ENCODE measurements around the gene TOMM20L. TPM values are rescaled to one million over a fixed set of nuclear protein-coding genes. Genes with fewer than 3 reads are reported as not detected.
"Not testable (repeated sequence)": the region's sequence is repeated elsewhere in the genome, so short reads cannot be mapped to it uniquely, and the experiment has no call there.

TOMM20L gene
- total RNA-seq, 2 experiments from 2014 or later: not detected

DNA sequence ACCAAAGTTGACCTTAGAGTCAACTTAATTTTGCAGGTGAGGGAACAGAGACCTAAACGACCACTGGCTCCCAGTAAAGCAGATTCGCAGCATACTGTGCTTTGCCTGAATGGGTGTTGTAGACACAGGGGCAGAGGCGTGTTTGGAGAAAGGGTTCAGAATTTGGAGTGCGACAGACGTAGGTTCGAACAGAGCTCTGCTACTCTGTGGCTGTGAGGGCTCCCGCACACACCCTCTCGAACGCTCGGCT is 243 bp upstream of the TOMM20L start:
- intact Hi-C loops (cut with DNase I, micrococcal nuclease): loop anchor here (1.0 kb wide), 1 partner anchor 287 kb away; no protein-coding TSS in a partner anchor
- Mint-ChIP-seq H3K36me3 (ENCODE audit: low read depth) (peaks cover 11% of the 10 kb centered on the region), H3K9me3 (ENCODE audit: low read depth) (no peaks in the 10 kb centered on the region), H3K4me1 (peaks cover 14% of the 10 kb centered on the region), H3K27me3 (no peaks in the 10 kb centered on the region), H3K4me3 (peak overlapping the region; percentile 60), H3K27ac (peak overlapping the region; percentile 70)
- DNase-seq (no peak), ATAC-seq (no peak)
- POLR2A ChIA-PET: no interaction called here
- CTCF ChIA-PET: interaction anchor here (0.6 to 2.7 kb wide), 13 partner anchors 11 to 287 kb away, joined by 3 to 12 read pairs (median 5); partner anchors contain the start of genes ARID4A, KIAA0586, PSMA3 and TIMM9

GRCh38 chr14:58397156-58397555 is 1.4 kb downstream of the TOMM20L start:
- ATAC-seq (no peak), DNase-seq (no peak)
- Mint-ChIP-seq H3K9me3 (ENCODE audit: low read depth) (no peaks in the 10 kb centered on the region), H3K4me3 (no peak overlapping the region), H3K36me3 (ENCODE audit: low read depth) (peaks cover 15% of the 10 kb centered on the region), H3K27ac (no peak overlapping the region), H3K4me1 (peaks cover 10% of the 10 kb centered on the region), H3K27me3 (no peaks in the 10 kb centered on the region)
- ChIA-PET POLR2A (no interaction called here), CTCF (interaction anchor here (1.0 to 2.5 kb wide), 2 partner anchors 30 to 71 kb away, joined by 3 to 10 read pairs; partner anchors contain the start of genes KIAA0586 and TIMM9)
- intact Hi-C loops (cut with DNase I, micrococcal nuclease): loop anchor here in 1 of 2 experiments (2.0 kb wide), 1 partner anchor 30 kb away; the partner anchor contains the start of genes KIAA0586 and TIMM9

- H3K4me1 Mint-ChIP-seq: peaks cover 10% of the 10 kb centered on the region
- ChIA-PET POLR2A (interaction anchor here (0.6 kb wide), 1 partner anchor 39 kb away, joined by 3 read pairs; no protein-coding TSS in a partner anchor), CTCF (no interaction called here)
- no peaks in the 10 kb centered on the region for H3K9me3 Mint-ChIP-seq (ENCODE audit: low read depth)
- intact Hi-C loops (cut with DNase I, micrococcal nuclease): no loop called here
- ATAC-seq (no peak), DNase-seq (no peak)
- no peak overlapping the region for H3K4me3 Mint-ChIP-seq
- H3K36me3 Mint-ChIP-seq (ENCODE audit: low read depth): peaks cover 17% of the 10 kb centered on the region
- H3K27ac Mint-ChIP-seq: no peak overlapping the region
- H3K27me3 Mint-ChIP-seq: no peaks in the 10 kb centered on the region
These were observed 2.8 kb downstream of the TOMM20L start for GRCh38 chr14:58398495-58398894.

GRCh38 chr14:58398895-58399294 is 3.2 kb downstream of the TOMM20L start:
- Mint-ChIP-seq H3K27me3 (no peaks in the 10 kb centered on the region), H3K9me3 (ENCODE audit: low read depth) (no peaks in the 10 kb centered on the region), H3K36me3 (ENCODE audit: low read depth) (peaks cover 17% of the 10 kb centered on the region), H3K4me1 (peaks cover 10% of the 10 kb centered on the region), H3K4me3 (no peak overlapping the region), H3K27ac (no peak overlapping the region)
- intact Hi-C loops (cut with DNase I, micrococcal nuclease): no loop called here
- CTCF ChIA-PET: no interaction called here
- POLR2A ChIA-PET: no interaction called here
- DNase-seq (no peak), ATAC-seq (no peak)

DNA sequence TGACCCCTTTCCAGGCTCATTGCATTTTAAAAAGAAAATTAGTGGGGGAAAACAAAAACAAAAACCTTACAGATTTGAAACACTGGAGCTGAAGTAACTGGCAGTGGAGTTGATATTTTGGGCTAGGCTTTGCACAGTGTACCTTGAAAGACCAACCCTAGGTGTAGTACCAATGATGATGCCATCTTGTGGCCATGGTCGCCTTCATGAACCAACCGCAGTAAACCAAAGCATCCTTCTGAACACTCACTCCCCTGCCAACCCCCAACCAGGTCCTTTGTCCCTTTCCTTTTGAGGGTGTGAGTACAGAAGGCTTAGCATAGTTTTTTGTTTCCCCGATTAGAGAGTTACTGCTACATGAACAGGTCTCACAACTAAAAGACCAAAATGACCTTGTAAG is 5.9 kb downstream of the TOMM20L start:
- H3K9me3 Mint-ChIP-seq (ENCODE audit: low read depth): no peaks in the 10 kb centered on the region
- H3K36me3 Mint-ChIP-seq (ENCODE audit: low read depth): peaks cover 22% of the 10 kb centered on the region
- H3K27ac Mint-ChIP-seq: no peak overlapping the region
- H3K4me3 Mint-ChIP-seq: no peak overlapping the region
- no peaks in the 10 kb centered on the region for H3K27me3 Mint-ChIP-seq
- ChIA-PET CTCF (interaction anchor here (0.7 kb wide), 1 partner anchor 14 kb away, joined by 3 read pairs; no protein-coding TSS in a partner anchor), POLR2A (no interaction called here)
- H3K4me1 Mint-ChIP-seq: peaks cover 1% of the 10 kb centered on the region
- intact Hi-C loops (cut with DNase I, micrococcal nuclease): no loop called here
- peak; percentile 47 for ATAC-seq
- peak; percentile 13 for DNase-seq

DNA sequence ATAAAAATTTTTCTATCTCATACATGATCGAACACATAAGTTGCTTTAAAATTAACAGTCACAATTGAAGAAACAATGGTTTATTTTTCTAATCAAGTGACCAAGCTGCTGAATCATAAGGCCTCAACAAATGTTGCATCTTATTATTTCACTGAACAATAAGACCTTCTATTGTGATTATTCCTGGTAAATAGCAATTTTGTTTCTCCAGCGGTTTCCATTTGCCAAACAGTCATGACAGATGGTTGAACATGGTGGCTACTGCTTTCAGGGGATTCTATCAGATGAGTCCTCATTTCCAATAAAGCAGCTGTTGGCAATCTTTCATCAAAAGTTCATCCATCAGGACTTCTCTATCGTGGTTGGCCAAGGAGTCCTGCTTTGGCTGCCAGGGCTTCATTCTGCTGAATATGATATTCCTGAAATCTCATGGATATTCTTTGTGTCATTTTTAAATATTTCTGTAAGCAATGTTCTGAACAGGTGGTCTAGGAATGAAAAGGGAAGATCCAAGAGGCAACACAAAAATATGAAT is 13.0 kb downstream of the TOMM20L start:
- Mint-ChIP-seq H3K4me1 (no peaks in the 10 kb centered on the region), H3K4me3 (no peak overlapping the region), H3K9me3 (ENCODE audit: low read depth) (no peaks in the 10 kb centered on the region), H3K27me3 (no peaks in the 10 kb centered on the region), H3K36me3 (ENCODE audit: low read depth) (peaks cover 32% of the 10 kb centered on the region), H3K27ac (no peak overlapping the region)
- intact Hi-C loops (cut with DNase I, micrococcal nuclease): no loop called here
- ChIA-PET POLR2A (no interaction called here), CTCF (interaction anchor here (0.6 kb wide), 1 partner anchor 17 kb away, joined by 3 read pairs; no protein-coding TSS in a partner anchor)
- no peak for ATAC-seq
- no peak for DNase-seq

DNA sequence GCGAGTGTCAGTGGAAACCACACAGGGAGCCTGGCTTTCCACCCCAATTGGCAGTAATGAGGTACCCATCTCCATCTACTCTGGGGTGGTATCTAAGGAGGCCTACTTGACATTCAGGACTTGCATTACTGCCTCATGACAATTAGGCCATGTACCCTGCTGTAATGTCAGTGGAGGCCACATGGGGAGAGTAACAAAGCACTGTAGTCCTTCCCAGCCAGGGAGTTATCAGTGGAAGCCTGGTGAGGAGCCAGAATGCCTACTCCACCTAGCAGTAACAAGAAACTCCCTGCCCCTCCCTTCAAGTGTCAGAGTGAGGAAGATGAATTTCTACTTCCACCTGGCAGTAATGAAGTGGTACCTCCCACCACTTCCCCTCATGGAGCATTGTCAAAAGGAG is 19.1 kb downstream of the TOMM20L start:
- ChIA-PET POLR2A (no interaction called here), CTCF (no interaction called here)
- intact Hi-C loops (cut with DNase I, micrococcal nuclease): loop anchor here in 1 of 2 experiments (5.0 kb wide), 1 partner anchor 158 kb away; no protein-coding TSS in a partner anchor
- no peak overlapping the region for H3K27ac Mint-ChIP-seq
- no peak overlapping the region for H3K4me3 Mint-ChIP-seq
- H3K9me3 Mint-ChIP-seq (ENCODE audit: low read depth): no peaks in the 10 kb centered on the region
- peaks cover 18% of the 10 kb centered on the region for H3K4me1 Mint-ChIP-seq
- no peaks in the 10 kb centered on the region for H3K27me3 Mint-ChIP-seq
- peaks cover 55% of the 10 kb centered on the region for H3K36me3 Mint-ChIP-seq (ENCODE audit: low read depth)
- no peak for DNase-seq
- ATAC-seq: peak; percentile 55

- H3K9me3 Mint-ChIP-seq (ENCODE audit: low read depth): no peaks in the 10 kb centered on the region
- POLR2A ChIA-PET: no interaction called here
- CTCF ChIA-PET: no interaction called here
These were observed 20.2 kb downstream of the TOMM20L start for GRCh38 chr14:58415636-58416547.

GRCh38 chr14:58416934-58417333 is 21.2 kb downstream of the TOMM20L start:
- intact Hi-C loops (cut with DNase I, micrococcal nuclease): loop anchor here in 1 of 2 experiments (5.0 kb wide), 1 partner anchor 160 kb away; no protein-coding TSS in a partner anchor
- ATAC-seq; DNase-seq; H3K9me3 Mint-ChIP-seq (ENCODE audit: low read depth); POLR2A ChIA-PET; H3K27me3 Mint-ChIP-seq; H3K4me3 Mint-ChIP-seq; H3K27ac Mint-ChIP-seq: not testable (repeated sequence)
- Mint-ChIP-seq H3K36me3 (ENCODE audit: low read depth) (peaks cover 59% of the 10 kb centered on the region), H3K4me1 (peaks cover 18% of the 10 kb centered on the region)
- CTCF ChIA-PET: interaction anchor here (0.7 kb wide), 1 partner anchor 11 kb away, joined by 3 read pairs; the partner anchor contains the start of gene KIAA0586

More at GRCh38 chr14:58415636-58416547, 20.2 kb downstream of the TOMM20L start:
- H3K4me3 Mint-ChIP-seq: no peak overlapping the region
- no peak for ATAC-seq
- peaks cover 18% of the 10 kb centered on the region for H3K4me1 Mint-ChIP-seq
- no peak overlapping the region for H3K27ac Mint-ChIP-seq
- no peaks in the 10 kb centered on the region for H3K27me3 Mint-ChIP-seq
- peaks cover 56% of the 10 kb centered on the region for H3K36me3 Mint-ChIP-seq (ENCODE audit: low read depth)
- no peak for DNase-seq
- intact Hi-C loops (cut with DNase I, micrococcal nuclease): loop anchor here in 1 of 2 experiments (5.0 kb wide), 1 partner anchor 159 kb away; no protein-coding TSS in a partner anchor

DNA sequence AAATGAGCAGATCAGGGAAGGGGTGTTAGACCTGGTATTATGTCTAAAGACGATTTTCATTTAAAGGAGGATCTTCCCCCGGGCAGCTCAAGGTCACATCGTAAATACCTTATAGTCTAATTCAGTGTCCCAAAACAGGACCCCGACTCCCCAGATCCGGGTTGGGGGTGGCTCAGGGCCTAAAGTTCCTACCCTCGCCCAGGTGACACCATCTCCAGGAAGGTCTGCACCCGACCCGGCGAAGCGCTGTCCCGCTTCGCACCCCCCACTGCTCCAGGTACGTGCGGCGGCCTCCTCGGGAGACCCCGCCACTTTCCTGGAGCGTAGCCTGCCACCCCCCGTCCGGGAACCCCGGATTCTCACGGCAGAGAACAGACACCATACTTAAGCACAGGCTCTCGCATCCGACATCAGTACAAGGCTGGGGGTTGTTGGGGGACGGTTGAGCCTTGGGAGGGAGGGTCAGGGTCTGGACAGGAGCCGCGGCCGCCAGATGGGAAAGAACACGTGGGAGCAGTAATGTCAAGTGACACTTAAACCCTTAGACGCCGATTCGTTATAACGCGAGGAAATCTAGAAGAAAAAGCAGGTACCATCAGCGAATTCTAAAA is 31.0 kb downstream of the TOMM20L start:
- Mint-ChIP-seq H3K27me3 (no peaks in the 10 kb centered on the region), H3K4me1 (peaks cover 43% of the 10 kb centered on the region), H3K4me3 (peak overlapping the region; percentile 97), H3K9me3 (ENCODE audit: low read depth) (no peaks in the 10 kb centered on the region), H3K27ac (peak overlapping the region; percentile 99), H3K36me3 (ENCODE audit: low read depth) (peaks cover 25% of the 10 kb centered on the region)
- DNase-seq: peak; percentile 63
- CTCF ChIA-PET: interaction anchor here (0.6 to 2.2 kb wide), 2 partner anchors 31 to 36 kb away, joined by 4 to 10 read pairs; partner anchors contain the start of gene TOMM20L
- POLR2A ChIA-PET: interaction anchor here (0.5 to 2.3 kb wide), 5 partner anchors 129 to 1057 kb away, joined by 3 to 26 read pairs (median 4); partner anchors contain the start of genes ARID4A, JKAMP, L3HYPDH and PSMA3
- ATAC-seq: peak; percentile 9
- intact Hi-C loops (cut with DNase I, micrococcal nuclease): loop anchor here (1.0 to 10.0 kb wide), 12 partner anchors 30 to 1822 kb away; partner anchors contain the start of genes ARID4A (in 2 of the 2), DAAM1 (in 2 of the 2), PSMA3 (in 2 of the 2) and ACTR10 (in 1 of the 2)

All from activated CD4-positive, alpha-beta T cell treated with anti-CD3 and anti-CD28 coated beads for 36 hours (primary cell).